NAMALWA (cell line): ENCODE data around the gene ACTBL2.
"Not testable (repeated sequence)": the region's sequence is repeated elsewhere in the genome, so short reads cannot be mapped to it uniquely, and the experiment has no call there.

Source experiments
- DNase-seq: peaks from one replicate; pipeline ENCODE4 v3.0.0-alpha.2; 2015; ENCODE audit warnings: low spot score

ACTBL2 gene

DNA sequence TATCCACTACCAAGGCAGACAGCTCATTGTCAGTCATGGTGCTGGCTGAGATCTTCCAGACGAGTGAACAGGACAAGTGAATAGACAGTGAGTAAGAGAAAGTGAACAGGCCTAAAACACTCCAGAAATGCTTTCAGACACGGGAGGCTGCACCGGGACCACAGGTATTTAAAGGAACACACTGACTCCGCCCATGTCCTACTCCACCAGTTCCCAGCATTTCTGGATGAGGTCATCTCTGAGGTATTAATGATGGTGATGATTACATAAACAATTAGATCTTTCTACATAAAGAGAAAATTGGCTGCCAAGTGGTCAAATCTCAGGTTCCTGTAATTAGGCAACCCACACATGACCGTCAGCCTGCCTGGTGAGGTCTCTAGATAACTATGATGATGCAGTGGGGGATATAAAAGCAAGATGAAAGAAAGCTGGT lies at the start of gene ACTBL2:
Gene ACTBL2 (minus strand): TSS at position 141 of the 436 bp plus-strand sequence. CDS start 104 bp downstream, at position 37.
- DNase-seq, result no peak

DNA sequence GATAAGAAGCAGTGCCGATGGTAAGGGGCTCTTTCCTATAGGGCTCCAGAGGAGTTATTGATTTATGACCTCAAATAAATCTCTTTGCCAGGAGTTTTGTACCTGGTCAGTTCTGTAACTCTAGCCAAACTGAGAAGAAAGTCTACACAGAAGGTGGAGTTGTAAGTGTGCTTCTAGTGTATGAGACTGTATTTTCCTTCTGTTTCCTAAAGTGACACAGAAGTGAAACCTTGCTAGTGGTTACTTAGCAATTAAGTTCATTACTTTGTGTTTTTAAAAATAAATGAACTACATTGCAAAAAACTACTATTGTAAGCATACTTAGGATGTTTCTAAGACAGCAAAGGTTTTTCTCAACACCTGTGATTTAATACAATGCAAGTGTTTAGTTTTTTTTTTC lies 48.7 kb upstream of the ACTBL2 start:
- no peak for DNase-seq

- no peak for DNase-seq
These were observed 47.3 kb upstream of the ACTBL2 start for GRCh38 chr5:57529864-57530263.

DNA sequence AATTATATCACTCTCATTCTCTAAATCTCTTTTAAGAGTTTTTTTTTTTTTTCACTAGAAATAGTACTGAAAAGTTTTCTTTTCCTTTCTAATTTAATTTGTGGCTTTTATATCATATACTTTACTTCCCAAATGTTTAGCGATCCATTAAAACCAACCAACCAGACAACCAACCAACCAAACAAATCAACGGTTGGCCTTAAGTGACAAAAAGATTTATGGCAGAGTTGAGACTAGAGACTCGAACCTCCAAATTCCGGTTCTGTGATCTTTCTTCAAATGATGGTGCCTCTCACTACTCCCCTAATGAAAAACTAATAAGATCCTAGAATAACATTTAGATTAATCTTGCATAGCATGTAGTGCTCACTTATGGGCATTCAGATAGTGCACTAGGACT lies 45.3 kb upstream of the ACTBL2 start:
- DNase-seq, result no peak

DNA sequence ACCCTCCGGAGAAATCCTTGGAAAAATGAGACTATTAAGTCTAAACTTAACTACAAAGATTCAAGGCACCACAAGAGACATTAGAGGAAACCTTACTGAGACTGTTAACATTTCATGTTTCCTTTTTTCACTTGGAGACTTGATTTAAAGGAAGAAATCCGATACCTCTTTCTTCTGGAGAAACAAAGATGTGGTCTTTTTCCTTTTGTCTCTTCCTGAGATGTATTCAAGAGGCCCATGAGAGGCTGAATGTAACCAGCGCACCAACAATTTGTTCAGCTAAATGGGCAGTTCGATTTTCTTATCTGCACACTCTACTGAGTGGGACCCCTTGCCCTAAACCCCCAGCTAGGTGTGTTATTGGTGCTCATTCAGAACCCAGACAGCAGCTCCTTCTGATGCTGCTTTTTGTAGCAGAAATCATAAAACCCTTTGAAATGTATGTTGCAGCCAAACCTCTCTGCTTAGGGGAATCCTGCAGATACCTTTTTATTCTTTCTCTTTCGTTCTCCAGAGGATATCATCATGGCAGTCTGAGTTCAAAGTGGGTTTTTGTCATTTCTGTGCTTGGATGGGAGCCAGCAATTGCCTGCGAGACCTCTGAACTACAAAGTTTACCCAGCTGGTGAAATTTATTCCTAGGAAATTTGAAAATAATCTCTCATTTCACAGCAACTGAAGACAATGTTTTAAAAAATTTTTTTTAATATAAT lies 41.9 kb upstream of the ACTBL2 start:
- DNase-seq, result no peak

DNA sequence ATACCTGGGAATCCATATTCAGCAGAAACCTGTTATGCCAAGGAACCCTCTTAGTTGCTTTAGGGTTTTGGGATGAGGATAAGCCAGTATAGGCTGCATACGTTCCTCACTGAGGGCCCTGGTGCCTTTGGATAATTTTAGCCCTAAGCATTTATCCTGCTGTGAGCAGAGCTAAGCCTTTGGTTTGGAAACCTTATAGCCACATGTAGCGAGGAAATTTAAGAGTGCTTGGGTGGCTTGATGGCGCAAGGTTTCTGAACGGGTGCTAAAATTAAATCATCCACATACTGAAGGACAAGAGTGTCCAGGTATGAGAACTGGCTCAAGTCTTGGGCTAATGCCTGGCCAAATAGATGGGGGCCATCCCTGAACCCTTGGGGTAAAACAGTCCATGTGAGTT lies 39.9 kb upstream of the ACTBL2 start:
- not testable (repeated sequence) for DNase-seq

DNA sequence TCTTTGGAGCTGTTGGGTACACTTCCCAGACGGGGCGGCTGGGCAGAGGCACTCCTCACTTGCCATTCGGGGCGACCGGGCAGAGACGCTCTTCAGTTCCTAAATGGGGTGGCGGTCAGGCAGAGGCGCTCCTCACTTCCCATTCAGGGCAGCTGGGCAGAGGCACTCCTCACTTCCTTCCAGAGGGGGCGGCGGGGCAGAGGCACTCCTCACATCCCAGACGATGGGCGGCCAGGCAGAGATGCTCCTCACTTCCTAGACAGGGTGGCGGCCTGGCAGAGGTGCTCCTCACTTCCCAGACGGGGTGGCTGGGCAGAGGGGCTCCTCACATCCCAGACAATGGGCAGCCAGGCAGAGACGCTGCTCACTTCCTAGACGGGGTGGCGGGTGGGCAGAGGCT lies 35.8 kb upstream of the ACTBL2 start:
- DNase-seq, result not testable (repeated sequence)

GRCh38 chr5:57517250-57517649 lies 34.6 kb upstream of the ACTBL2 start:
- no peak for DNase-seq

- DNase-seq, result no peak
These were observed 31.2 kb upstream of the ACTBL2 start for GRCh38 chr5:57513785-57514184.

DNA sequence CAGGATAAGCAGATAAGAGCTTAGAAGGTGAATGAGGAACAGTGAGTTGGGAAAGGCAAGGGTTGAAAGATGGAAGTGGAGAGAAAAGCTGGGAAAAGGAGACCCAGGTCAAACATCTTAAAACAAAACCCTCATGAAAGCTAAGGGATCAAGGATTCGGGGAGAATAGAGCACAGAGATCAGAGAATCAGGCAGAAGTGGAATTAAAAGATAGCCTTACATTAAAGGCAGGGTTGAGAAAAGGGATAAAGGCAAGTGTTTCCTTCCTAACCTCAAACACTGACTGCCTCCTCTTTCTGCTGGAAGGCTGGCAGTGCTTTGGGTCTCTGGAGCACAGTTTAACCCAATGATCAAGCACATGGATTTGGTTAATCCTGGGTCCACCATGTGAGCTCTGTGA lies 28.7 kb upstream of the ACTBL2 start:
- no peak for DNase-seq

GRCh38 chr5:57509501-57510260 lies 27.1 kb upstream of the ACTBL2 start:
- DNase-seq, result no peak

- no peak for DNase-seq
These were observed 25.6 kb upstream of the ACTBL2 start for GRCh38 chr5:57508211-57508610.

DNA sequence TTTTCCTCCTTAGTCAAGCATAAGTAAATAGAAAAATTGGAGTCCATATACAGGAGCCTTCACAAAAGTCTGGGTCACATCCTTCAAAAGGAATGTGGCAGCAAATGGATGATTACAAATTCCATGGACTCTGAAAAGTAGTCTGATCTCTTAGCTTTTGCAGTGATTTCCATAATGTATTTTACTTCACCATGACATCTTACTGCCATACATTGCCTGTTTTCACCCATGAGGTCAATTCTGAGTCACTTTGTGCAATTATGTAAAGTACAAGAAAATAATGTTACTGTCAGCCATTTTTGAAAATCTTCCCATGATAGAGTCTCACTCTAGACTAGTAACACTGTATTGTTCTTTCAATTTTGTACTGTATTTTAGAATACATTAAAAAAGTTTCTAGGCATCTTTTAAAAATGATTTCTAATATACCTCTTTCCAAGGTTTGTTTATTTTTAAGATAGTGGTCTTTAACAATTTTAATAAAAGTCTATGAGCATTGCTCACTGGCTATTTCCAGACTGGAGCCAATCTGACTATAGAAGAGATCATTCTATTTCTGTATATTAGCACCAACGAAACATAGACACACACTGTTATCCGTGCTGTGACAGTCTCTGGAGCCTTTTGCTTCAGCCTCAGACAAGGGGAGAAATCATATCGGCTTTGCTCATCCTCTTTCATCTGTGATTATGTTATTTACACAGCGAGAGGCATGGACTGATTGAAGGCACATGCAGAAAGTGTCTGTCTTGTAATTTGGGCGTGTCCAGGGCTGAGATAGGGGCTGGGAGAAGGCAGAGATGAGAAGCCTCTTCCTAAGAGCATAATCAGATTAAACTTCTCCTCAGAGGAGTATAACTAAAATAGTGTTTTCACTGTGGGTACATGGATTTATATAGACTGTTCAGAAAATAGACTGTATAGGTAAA lies 22.9 kb upstream of the ACTBL2 start:
- no peak for DNase-seq

DNA sequence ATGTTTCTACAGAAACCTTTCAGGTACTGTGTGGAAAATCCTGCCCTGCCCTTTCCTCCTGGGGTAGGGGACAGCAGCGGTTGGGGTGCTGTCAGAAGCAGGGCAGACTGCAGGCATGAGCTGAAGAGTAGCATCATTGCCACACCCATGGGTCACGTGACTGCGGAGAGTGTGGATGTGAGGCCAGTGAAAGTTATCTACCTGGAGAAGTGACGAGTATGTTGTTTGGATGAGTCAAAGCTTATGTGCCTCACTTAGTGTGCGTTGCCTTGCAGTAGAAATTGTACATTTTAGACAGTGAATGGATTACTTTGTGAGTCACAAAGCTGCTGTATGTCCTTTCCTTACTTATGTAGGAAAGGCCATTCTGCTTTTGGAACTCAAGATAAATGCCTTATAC lies 21.7 kb upstream of the ACTBL2 start:
- DNase-seq, result no peak

DNA sequence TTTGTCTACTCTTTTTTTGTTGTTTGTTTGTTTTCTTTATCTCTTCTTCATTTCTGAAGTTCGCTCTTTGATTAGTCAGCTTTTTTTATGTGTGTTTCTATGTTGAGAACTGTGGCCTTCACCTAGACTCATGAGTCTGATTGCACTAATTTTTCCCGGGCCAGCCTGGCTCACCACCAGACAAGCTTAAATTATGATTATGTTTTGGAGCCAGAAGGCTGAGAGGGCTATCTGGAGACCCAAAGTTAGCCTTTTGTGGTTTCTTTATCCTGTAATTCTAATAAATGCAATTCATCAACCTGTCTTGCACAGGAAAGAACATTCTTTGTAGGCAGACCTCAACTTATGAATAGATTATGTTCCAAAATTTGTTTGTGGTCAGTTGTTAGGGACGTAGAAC lies 20.8 kb upstream of the ACTBL2 start:
- DNase-seq, result no peak

- no peak for DNase-seq
These were observed 19.0 kb upstream of the ACTBL2 start for GRCh38 chr5:57501414-57502201.

DNA sequence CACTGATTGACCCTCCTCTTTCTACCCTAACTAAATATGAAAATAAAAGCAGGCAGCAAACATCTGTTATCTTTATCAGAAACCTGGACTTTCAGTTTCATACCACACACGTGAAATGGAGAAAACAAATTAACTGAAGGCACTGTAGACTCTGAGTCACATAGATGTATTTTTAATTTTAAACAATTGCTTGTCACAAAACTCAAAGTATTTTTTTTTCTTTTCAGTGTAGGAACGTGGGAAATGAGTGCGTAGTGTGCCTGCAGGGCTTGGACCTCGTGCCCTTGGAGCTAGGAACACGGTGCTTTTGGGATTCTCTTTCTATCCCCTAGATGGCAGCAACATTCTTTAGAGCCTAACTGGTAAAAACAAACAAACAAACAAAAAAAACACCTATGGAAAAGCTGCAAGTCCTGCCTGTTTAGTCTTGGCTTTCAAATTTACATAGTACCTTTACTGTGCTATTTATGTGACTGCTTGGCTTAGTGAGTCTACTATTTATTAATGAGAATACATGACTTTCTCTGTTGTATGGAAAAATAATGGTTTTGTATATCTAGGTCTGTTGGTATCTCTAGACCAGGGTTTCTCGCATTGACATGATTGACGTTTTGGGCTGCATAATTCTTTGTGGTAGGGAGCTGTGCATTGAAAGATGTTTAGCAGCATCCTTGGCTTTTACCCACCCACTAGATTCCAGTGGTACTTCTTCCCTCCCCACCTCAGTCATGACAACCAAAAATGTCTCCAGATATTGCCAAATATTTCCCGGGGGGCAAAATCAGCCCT lies 16.8 kb upstream of the ACTBL2 start:
- DNase-seq, result peak; percentile 46

DNA sequence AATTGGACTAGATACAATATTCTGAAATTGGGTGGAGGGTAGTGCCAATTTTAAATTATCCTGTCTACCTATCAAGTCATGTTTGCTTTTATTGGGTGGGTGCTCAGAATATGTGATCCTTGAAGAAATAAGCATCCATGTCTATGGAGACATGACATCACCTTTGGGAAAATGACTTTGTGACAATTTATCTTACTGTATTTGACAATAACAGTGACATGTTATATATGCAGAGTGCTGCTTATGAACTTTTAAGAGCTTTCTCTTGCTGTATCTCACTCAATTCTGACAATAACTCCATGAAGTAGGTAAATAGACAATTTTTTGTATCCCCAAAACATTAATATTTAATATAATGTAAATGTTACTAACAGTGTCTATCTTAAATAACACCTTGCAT lies 15.1 kb upstream of the ACTBL2 start:
- no peak for DNase-seq

DNA sequence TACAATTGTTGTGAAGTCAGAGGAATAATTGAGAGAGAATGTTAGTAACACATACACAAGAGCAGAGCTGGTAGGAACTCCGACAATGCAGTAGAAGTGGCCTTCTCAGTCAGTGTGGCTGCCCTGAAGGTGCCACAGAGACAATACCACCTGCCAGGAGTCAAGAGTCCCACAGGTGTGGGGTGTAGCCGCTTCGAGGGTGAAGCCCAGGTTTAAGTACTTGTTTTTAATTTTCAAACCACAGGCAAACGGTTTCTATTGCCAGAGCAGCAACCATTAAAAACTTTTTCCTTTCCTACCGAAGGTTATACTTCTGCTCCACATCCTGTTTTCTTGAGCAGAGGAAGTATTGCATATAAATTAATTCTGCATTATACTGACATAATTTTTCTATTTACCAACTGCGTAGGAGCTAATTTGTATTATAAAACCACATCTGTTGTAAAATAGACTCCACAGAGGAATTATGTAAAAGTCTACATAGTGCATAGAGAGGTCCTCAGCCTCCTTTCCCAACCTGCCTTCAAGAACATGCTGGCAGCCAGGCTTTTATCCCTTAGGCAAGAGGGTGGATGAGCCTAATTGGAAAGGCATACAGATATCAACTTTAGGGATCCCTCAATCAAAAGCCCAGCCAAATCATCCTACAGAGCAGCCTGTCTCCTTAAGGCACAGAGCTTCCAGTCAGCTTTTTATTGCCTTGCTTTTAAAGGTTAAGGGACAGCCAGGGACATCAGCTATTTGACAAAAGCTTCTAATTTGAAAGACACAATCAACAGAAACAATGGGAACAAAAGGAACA lies 12.9 kb upstream of the ACTBL2 start:
- no peak for DNase-seq
